OCI-LY3 (cell line): ENCODE data around the gene PTAR1.

ENCODE experiments used
- EZH2phosphoT487 ChIP-seq: fragments of 200-600 bp; shearing (Covaris generic); IDR thresholded peaks from 2 replicates; pipeline ENCODE4 v1.6.1; 2018; ENCODE audit warnings: antibody characterized with exemption, mixed run types, low read depth
- TF ChIP-seq, protein P1 (sequence below): fragments of 200-600, 300-600 bp; sonication (generic); IDR thresholded peaks from 2 replicates; pipeline ENCODE4 v1.5.1; 2014; ENCODE audit warnings: antibody characterized with exemption, low read length, low read depth

DNA sequence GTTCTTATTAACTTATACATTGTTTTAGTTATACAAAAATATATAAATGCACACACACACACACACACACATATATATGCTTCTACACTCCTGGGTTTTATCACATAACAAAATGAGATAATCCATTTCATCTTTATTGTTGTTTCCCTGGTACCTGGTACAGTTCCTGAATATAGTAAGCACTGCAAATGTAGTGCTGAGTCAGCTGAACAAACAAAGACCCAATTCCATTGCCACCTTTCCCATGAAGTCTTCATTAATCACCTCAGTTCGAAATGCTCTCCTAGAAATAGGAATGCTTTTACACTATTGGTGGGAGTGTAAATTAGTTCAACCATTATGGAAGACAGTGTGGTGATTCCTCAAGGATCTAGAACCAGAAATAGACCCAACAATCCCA, 13.4 kb upstream of the PTAR1 start:
- TF ChIP-seq, protein P1, sequence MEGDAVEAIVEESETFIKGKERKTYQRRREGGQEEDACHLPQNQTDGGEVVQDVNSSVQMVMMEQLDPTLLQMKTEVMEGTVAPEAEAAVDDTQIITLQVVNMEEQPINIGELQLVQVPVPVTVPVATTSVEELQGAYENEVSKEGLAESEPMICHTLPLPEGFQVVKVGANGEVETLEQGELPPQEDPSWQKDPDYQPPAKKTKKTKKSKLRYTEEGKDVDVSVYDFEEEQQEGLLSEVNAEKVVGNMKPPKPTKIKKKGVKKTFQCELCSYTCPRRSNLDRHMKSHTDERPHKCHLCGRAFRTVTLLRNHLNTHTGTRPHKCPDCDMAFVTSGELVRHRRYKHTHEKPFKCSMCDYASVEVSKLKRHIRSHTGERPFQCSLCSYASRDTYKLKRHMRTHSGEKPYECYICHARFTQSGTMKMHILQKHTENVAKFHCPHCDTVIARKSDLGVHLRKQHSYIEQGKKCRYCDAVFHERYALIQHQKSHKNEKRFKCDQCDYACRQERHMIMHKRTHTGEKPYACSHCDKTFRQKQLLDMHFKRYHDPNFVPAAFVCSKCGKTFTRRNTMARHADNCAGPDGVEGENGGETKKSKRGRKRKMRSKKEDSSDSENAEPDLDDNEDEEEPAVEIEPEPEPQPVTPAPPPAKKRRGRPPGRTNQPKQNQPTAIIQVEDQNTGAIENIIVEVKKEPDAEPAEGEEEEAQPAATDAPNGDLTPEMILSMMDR = no peak
- no peak for TF ChIP-seq EZH2phosphoT487
